ENCODE measurements around the gene TP53AIP1. TPM values are rescaled to one million over a fixed set of nuclear protein-coding genes. Genes with fewer than 3 reads are reported as not detected.

TP53AIP1 gene
- total RNA-seq, 2 donors from 2014 or later, result not detected

DNA sequence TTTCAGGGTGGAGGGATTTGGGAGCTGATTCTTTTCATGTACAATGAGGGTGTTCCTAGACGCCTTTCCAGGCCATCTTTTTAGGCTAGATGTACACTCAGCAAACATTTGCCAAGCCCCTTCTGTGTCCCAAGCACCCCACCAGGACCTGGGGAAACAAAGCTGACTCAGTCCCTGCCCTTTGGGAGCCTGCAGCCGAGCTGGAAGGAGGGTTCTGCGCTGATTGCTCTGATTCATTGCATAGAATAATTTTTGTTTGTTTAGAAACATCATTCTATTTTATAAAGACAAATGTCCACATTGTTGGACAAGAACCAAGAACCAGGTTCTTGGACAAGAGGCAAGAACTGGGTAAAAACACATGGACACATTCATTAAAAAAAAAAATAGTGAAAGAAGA lies 16.7 kb downstream of the TP53AIP1 start:
- WGBS, 2 experiments (ENCODE audit: insufficient coverage in 1 of 2, insufficient read length in 1 of 2), result 92 to 100% methylated on average over 1 to 3 of the region's 3 CpGs
- H3K9me3 Mint-ChIP-seq, result no peaks in the 10 kb centered on the region

GRCh38 chr11:128925250-128925600 lies 17.4 kb downstream of the TP53AIP1 start:
- Mint-ChIP-seq H3K9me3 (no peaks in the 10 kb centered on the region), H3K27ac (no peak overlapping the region), H3K36me3 (ENCODE audit: low read depth) (no peaks in the 10 kb centered on the region), H3K4me1 (peaks cover 8% of the 10 kb centered on the region), H3K4me3 (no peak overlapping the region), H3K27me3 (ENCODE audit: insufficient read depth) (peaks cover 30% of the 10 kb centered on the region)
- Histone ChIP-seq H3K27me3 (ENCODE audit: control insufficient read depth, insufficient read depth, low read length, poor library complexity, severe bottlenecking) (no peaks in the 10 kb centered on the region), H3K36me3 (ENCODE audit: control insufficient read depth, insufficient read depth, low read length) (no peaks in the 10 kb centered on the region), H3K9me3 (ENCODE audit: control insufficient read depth, low read length) (no peaks in the 10 kb centered on the region), H3K27ac (ENCODE audit: low read depth, low read length) (no peak overlapping the region), H3K9ac (ENCODE audit: extremely low read depth, low read length, poor library complexity, severe bottlenecking) (no peak overlapping the region), H3K4me3 (ENCODE audit: low read length) (no peak overlapping the region), H3K4me1 (ENCODE audit: control insufficient read depth, insufficient read depth, low read length) (no peaks in the 10 kb centered on the region)
- TF ChIP-seq, protein P1, sequence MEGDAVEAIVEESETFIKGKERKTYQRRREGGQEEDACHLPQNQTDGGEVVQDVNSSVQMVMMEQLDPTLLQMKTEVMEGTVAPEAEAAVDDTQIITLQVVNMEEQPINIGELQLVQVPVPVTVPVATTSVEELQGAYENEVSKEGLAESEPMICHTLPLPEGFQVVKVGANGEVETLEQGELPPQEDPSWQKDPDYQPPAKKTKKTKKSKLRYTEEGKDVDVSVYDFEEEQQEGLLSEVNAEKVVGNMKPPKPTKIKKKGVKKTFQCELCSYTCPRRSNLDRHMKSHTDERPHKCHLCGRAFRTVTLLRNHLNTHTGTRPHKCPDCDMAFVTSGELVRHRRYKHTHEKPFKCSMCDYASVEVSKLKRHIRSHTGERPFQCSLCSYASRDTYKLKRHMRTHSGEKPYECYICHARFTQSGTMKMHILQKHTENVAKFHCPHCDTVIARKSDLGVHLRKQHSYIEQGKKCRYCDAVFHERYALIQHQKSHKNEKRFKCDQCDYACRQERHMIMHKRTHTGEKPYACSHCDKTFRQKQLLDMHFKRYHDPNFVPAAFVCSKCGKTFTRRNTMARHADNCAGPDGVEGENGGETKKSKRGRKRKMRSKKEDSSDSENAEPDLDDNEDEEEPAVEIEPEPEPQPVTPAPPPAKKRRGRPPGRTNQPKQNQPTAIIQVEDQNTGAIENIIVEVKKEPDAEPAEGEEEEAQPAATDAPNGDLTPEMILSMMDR (conservative IDR thresholded peaks at IDR 0.05), result no peak
- DNase-seq, result peak; percentile 36
- WGBS, 2 experiments (ENCODE audit: insufficient coverage in 1 of 2, insufficient read length in 1 of 2), result 54 to 55% methylated on average over 2 of the region's 2 CpGs

More for the DNA sequence above, 16.7 kb downstream of the TP53AIP1 start:
- Mint-ChIP-seq H3K4me1 (peaks cover 8% of the 10 kb centered on the region), H3K27me3 (ENCODE audit: insufficient read depth) (peaks cover 28% of the 10 kb centered on the region), H3K27ac (no peak overlapping the region), H3K36me3 (ENCODE audit: low read depth) (no peaks in the 10 kb centered on the region), H3K4me3 (no peak overlapping the region)
- H3K27me3 ChIP-seq (ENCODE audit: control insufficient read depth, insufficient read depth, low read length, poor library complexity, severe bottlenecking), result no peaks in the 10 kb centered on the region
- no peak overlapping the region for H3K27ac ChIP-seq (ENCODE audit: low read depth, low read length)
- no peak overlapping the region for H3K9ac ChIP-seq (ENCODE audit: extremely low read depth, low read length, poor library complexity, severe bottlenecking)
- no peaks in the 10 kb centered on the region for H3K36me3 ChIP-seq (ENCODE audit: control insufficient read depth, insufficient read depth, low read length)
- no peaks in the 10 kb centered on the region for H3K9me3 ChIP-seq (ENCODE audit: control insufficient read depth, low read length)
- H3K4me1 ChIP-seq (ENCODE audit: control insufficient read depth, insufficient read depth, low read length), result no peaks in the 10 kb centered on the region
- H3K4me3 ChIP-seq (ENCODE audit: low read length), result no peak overlapping the region
- TF ChIP-seq, protein P1 (conservative IDR thresholded peaks at IDR 0.05), result no peak
- no peak for DNase-seq

- Mint-ChIP-seq H3K9me3 (no peaks in the 10 kb centered on the region), H3K4me3 (no peak overlapping the region), H3K36me3 (ENCODE audit: low read depth) (no peaks in the 10 kb centered on the region), H3K27ac (no peak overlapping the region), H3K4me1 (peaks cover 8% of the 10 kb centered on the region), H3K27me3 (ENCODE audit: insufficient read depth) (peaks cover 29% of the 10 kb centered on the region)
- H3K27me3 ChIP-seq (ENCODE audit: control insufficient read depth, insufficient read depth, low read length, poor library complexity, severe bottlenecking), result no peaks in the 10 kb centered on the region
- H3K27ac ChIP-seq (ENCODE audit: low read depth, low read length), result no peak overlapping the region
- peak; percentile 52 for DNase-seq
- no peaks in the 10 kb centered on the region for H3K36me3 ChIP-seq (ENCODE audit: control insufficient read depth, insufficient read depth, low read length)
- no peak overlapping the region for H3K4me3 ChIP-seq (ENCODE audit: low read length)
- H3K9me3 ChIP-seq (ENCODE audit: control insufficient read depth, low read length), result no peaks in the 10 kb centered on the region
- TF ChIP-seq, protein P1 (conservative IDR thresholded peaks at IDR 0.05), result no peak
- H3K4me1 ChIP-seq (ENCODE audit: control insufficient read depth, insufficient read depth, low read length), result no peaks in the 10 kb centered on the region
- 80% methylated on average over 14 to 16 of the region's 16 CpGs for WGBS, 2 experiments (ENCODE audit: insufficient coverage in 1 of 2, insufficient read length in 1 of 2)
- H3K9ac ChIP-seq (ENCODE audit: extremely low read depth, low read length, poor library complexity, severe bottlenecking), result no peak overlapping the region
These were observed 18.0 kb downstream of the TP53AIP1 start for GRCh38 chr11:128924510-128925249.
